GM21825 (cell line): ENCODE measurements around the gene ACBD6.
"Not testable (repeated sequence)": the region's sequence is repeated elsewhere in the genome, so short reads cannot be mapped to it uniquely, and the experiment has no call there.

Experiments used
- ATAC-seq: cut with Tn5 transposase; IDR thresholded peaks from one replicate; pipeline ENCODE4 v1.9.1; 2021; ENCODE audit warnings: mild to moderate bottlenecking, moderate library complexity; ENCODE audit not compliant: unreplicated experiment

Gene ACBD6

GRCh38 chr1:180502361-180503279, at the start of gene ACBD6:
Gene ACBD6, minus strand, starts transcription at chr1:180502577. Its CDS starts 311 bp downstream, at chr1:180502266.
- peak; percentile 87 for ATAC-seq

DNA sequence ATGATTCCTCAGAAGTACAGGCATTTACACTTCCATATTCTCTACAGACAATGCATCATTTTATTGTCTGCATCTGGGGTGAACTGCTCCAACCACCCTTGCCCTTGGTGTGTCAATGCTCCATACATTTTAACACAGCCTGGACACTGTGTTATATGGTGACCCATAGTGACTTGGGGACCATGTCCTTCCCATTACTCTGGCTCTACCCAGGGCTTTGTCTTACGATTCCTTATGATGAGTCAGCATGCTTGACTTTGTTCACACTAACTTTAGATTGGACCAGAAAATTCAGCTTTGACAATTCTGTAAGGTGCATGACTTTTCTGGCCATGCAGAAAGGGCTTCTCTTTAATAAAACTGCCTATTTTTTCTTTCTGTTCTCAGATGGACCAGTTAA, 49.6 kb upstream of the ACBD6 start:
- no peak for ATAC-seq

- ATAC-seq, result no peak
These were observed 47.9 kb upstream of the ACBD6 start for GRCh38 chr1:180550241-180550640.

- not testable (repeated sequence) for ATAC-seq
These were observed 47.4 kb upstream of the ACBD6 start for GRCh38 chr1:180549770-180550169.

DNA sequence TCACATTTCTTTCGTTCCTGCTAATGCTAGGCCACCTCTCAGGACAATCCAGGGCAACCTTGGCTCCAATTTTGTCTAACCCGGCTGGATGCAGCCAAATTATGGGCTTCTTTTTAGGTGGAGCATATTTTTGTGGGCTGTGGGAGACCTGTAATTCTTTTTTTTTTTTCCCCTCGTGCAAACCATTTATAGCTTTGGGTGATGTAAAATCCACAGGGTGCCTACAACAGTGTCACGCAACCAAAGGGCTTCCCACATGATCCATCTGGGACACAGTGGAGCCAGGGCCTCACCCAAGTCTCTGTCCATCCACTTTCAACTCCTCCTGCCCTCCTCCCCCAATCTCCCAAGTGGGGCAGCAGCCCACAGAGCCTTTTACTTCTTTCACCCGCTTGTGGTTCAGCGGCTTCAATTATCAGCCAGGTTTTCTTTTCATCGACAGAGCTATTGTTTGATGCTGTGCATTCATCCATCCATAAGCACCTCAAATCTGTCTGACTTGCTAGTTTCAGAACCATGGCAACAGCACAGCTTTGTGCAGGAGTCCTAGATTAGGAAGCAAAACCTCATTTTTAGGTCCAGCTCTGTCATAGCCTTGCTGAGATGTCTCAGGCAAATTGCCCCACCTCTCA, 46.4 kb upstream of the ACBD6 start:
- ATAC-seq, result no peak

DNA sequence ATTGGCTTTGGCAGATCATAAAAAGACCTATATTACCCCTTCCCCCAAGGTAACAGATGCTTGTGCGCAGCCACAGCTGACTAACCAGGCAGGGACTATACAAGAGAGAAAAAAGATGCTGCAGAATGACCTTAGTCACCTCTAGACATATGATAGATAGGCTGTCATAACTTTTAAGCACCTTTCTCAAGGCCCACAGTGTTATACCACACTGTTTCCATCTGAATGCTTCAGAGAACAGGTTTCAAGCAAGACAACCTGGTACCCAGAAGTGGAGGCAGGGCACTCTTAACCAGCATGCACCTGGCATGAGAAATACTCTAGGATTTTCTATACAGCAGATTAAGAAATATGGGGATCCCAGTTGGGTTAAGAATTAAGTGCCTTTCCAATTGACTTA, 43.6 kb upstream of the ACBD6 start:
- ATAC-seq, result no peak

DNA sequence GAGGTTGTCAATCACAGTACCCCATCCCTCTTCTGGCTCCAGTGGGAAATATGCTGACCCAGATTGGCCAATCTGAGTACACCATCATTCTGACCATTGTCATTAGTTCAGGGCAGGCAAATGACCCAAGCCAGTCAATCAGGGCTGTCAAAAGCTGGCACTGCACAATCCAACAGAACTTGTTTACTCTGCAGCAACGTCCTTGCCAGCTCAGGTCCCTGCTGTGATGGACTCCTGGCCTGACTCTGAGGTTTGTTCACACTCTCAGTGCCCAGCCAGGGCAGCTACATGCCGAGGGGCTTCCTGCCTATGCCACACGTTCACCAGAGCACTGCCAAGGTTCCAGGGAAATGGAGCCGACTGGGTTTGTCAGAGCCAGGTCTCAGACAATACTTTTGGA, 41.7 kb upstream of the ACBD6 start:
- no peak for ATAC-seq

DNA sequence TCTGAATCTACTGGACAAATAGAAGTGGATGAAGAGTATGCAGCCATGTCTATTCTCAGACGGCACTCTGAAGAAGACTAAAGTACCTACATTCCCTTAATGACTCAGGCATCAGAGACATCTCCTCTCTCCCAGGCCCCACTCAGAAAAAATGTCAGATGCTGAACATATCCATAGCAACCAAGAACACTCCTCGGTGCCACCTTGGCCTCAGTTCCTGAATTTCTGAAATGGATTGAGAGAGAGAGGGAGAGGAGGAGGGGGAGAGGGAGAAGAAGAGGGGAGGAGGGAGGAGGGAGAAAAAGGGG, 40.4 kb upstream of the ACBD6 start:
- no peak for ATAC-seq

DNA sequence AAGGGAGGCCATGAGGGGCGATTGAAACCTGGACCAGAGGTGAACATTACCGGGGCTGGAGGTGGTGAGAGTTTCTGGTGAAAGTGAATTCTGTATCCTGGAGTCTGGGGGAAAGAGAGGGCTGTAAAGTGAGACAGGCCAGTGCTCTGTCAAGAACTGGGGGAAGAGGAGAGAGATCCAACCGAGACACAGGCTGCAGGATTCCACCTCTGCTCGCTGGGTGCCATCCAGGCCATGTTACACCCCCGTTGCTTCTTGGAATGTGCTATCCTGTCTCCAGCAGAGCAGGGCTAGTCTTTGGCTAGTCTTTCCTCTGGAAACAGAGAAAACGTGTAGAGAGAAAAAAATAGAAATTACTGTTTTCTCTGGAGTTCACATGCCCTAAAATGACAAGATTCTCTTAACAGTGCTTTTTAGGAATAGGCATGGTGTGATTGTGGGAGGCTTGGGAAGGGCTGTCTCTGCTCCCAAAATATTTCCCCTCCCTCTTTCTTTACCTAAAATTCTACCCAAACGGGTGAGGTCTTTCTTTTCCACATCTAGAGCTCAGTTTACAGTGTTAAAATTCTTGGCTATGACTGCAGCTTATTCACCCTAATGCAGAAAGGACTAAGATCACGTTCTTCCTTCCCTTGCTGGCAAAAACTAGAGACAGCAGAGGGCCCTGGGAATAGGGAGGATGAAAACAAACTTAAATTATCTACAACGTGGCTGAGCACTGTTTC, 39.9 kb upstream of the ACBD6 start:
- no peak for ATAC-seq

GRCh38 chr1:180540697-180541594, 38.6 kb upstream of the ACBD6 start:
- ATAC-seq, result no peak

- no peak for ATAC-seq
These were observed 36.8 kb upstream of the ACBD6 start for GRCh38 chr1:180539136-180539535.

DNA sequence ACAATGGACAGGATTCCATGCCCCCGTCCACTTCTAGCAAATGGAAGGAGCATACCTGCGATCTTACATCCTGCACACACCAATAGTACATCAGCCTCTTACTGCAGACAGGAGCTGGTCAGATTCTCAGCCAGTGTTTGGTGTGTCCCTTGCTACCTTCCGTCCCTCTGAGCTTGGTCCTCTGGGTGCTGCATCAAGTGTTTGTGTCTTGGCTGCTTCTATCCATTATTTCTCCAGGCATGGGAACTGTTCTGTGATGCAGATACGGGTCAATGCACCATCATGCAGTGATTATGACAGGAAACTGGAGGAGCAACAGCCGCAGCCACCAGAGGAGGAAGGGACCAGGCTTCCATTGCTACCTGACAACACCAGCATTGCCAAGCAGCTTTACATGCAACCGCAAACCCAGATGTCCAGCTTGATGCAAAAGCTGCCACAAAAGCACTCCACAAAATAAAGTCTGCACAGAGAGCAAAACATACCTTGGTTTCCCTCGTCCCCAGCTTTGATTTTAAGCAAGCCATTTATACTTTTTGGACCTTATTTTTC, 34.5 kb upstream of the ACBD6 start:
- ATAC-seq, result no peak

DNA sequence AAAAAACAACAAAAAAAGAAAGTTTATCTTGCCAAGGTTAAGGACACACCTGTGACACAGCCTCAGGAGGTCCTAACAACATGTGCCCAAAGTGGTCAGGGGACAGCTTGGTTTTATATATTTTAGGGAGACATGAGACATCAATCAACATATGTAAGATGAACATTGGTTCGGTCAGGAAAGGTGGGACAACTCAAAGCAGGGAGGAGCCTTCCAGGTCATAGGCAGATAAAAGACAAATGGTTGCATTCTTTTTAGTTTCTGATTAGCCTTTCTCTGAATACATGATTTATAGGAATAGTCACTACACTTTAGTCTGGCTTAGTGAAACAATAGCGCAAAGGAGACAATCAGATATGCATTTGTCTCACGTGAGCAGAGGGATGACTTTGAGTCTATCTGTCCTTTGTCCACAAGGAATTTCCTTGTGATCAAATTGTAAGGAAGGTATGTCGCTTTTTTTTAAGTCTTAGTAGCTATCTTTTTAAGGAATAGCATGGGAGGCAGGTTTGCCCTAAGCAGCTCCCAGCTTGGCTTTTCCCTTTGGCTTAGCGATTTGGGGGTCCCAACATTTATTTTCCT, 33.1 kb upstream of the ACBD6 start:
- no peak for ATAC-seq

GRCh38 chr1:180534214-180534613, 31.8 kb upstream of the ACBD6 start:
- ATAC-seq, result no peak

- peak; percentile 65 for ATAC-seq
These were observed 31.1 kb upstream of the ACBD6 start for GRCh38 chr1:180533266-180533987.

- no peak for ATAC-seq
These were observed 30.5 kb upstream of the ACBD6 start for GRCh38 chr1:180532854-180533253.

GRCh38 chr1:180530501-180530900, 28.1 kb upstream of the ACBD6 start:
- ATAC-seq, result no peak

GRCh38 chr1:180528868-180529470, 26.6 kb upstream of the ACBD6 start:
- no peak for ATAC-seq

GRCh38 chr1:180527101-180527669, 24.8 kb upstream of the ACBD6 start:
- no peak for ATAC-seq
